Activated naive CD8-positive, alpha-beta T cell treated with anti-CD3 and anti-CD28 coated beads, Interleukin-2, amount 50 U/mL, for 24 hours (primary cell): Measurements from ENCODE around the gene KEAP1.

ENCODE experiments used
- ATAC-seq: fragments of 150-1000 bp; cut with Tn5 transposase; one replicate; pipeline ENCODE4 v1.10.0; 2021
- DNase-seq: peaks from one replicate; pipeline ENCODE4 v3.0.0; 2021
- H3K27ac Mint-ChIP-seq: one replicate; pipeline ENCODE4 v1.8.0; 2021; ENCODE audit warnings: mild to moderate bottlenecking, mixed read lengths
- H3K27me3 Mint-ChIP-seq: one replicate; pipeline ENCODE4 v1.8.0; 2021; ENCODE audit warnings: mixed read lengths
- H3K36me3 Mint-ChIP-seq: one replicate; pipeline ENCODE4 v1.8.0; 2021; ENCODE audit warnings: low read depth, mixed read lengths
- H3K4me1 Mint-ChIP-seq: one replicate; pipeline ENCODE4 v1.8.0; 2021; ENCODE audit warnings: mixed read lengths
- H3K4me3 Mint-ChIP-seq: one replicate; pipeline ENCODE4 v1.8.0; 2021; ENCODE audit warnings: mild to moderate bottlenecking, moderate library complexity, mixed read lengths
- H3K9me3 Mint-ChIP-seq: one replicate; pipeline ENCODE4 v1.8.0; 2021; ENCODE audit warnings: mixed read lengths

KEAP1 gene

DNA sequence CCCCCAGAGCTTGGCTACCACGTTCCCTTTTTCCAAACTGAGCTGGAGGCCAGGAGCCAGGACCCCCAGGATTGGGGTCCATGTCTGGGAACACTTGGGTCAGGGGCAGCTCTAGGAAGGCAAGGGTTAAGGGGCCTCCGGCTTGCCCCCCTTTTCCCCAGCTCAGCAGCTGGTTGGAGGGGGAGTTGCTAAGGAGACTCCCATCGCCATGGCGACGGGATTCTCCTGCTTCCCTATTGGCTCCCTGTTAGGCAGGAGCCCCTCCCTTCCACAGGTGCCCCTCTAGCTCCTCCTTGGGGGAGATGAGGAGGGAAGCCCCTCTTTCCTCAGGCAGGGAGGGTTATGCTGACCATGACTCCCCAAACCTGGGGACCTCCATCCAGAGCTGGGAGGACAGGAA lies 48.9 kb downstream of the KEAP1 start:
- peaks cover 4% of the 10 kb centered on the region for H3K27me3 Mint-ChIP-seq
- no peak for DNase-seq
- no peak for ATAC-seq
- H3K27ac Mint-ChIP-seq: no peak overlapping the region
- H3K9me3 Mint-ChIP-seq: no peaks in the 10 kb centered on the region
- H3K4me3 Mint-ChIP-seq: no peak overlapping the region
- H3K36me3 Mint-ChIP-seq: no peaks in the 10 kb centered on the region
- H3K4me1 Mint-ChIP-seq: no peaks in the 10 kb centered on the region

DNA sequence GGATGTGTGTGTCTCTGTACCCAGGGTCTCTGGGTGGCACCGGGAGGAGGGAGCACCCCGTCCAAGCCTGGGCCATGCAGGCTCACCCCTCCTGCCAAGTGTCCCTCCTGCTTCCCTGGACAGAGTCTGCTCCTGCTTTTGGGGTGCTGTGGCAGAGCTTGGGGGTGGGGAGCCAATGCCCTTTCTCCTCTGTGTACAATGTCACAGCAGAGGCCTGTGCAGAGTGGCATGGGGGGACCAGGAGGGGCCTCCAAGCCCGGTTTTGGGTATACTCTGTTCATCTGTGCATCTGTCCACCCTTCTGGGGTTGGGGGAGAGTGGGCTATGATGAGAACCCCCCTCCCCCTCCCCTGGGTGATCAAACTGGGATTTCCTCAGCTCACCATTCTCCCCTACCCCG lies 49.3 kb downstream of the KEAP1 start:
- no peaks in the 10 kb centered on the region for H3K36me3 Mint-ChIP-seq
- peaks cover 4% of the 10 kb centered on the region for H3K27me3 Mint-ChIP-seq

DNA sequence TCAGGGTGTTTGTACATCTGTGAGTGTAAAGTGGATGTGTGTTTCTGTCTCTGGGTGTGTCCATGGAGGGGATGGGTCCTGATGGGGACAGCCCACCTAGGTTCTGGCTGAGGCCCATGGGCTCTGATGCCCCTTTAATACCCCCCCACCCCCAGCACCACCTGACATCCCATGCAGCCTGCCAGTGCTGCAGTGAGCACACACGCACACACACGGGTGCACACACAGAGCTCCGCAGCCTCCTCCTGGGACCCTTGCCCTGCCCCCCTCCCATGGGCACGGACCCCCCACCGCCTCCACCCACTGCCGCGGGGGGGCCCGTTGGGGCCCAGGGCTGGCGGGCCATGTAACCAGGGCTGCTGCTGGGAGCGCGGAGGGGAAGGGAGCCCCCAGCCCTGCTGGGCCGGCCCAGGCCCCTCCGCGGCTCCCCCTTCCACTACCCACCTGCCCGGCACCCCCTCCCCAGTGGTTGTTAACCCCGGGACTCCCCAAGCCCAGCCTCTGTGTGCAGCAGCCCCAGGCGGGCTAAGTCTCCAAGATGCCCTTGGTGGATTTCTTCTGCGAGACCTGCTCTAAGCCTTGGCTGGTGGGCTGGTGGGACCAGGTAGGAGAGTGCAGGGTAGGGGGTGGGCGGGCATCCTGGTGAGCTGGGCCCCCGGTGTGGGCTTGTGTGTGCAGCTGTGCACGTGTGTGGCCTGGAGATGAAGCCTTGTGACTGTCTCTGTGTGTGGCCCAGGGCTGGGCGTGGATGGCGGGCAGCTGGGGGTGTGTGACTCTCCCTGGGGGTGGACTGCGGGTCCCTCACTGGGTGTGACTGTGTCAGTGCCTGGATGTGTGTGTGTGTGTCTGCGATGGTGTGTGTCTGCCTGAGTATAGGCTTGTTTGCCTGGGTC lies 50.2 kb downstream of the KEAP1 start:
- ATAC-seq (no peak), DNase-seq (no peak)
- Mint-ChIP-seq H3K4me1 (no peaks in the 10 kb centered on the region), H3K27me3 (peaks cover 4% of the 10 kb centered on the region), H3K9me3 (no peaks in the 10 kb centered on the region), H3K4me3 (no peak overlapping the region), H3K36me3 (no peaks in the 10 kb centered on the region), H3K27ac (no peak overlapping the region)

More for the DNA sequence above, 49.3 kb downstream of the KEAP1 start:
- no peaks in the 10 kb centered on the region for H3K4me1 Mint-ChIP-seq
- ATAC-seq (no peak), DNase-seq (no peak)
- H3K27ac Mint-ChIP-seq: peak overlapping the region; percentile 40
- H3K4me3 Mint-ChIP-seq: no peak overlapping the region
- H3K9me3 Mint-ChIP-seq: no peaks in the 10 kb centered on the region

DNA sequence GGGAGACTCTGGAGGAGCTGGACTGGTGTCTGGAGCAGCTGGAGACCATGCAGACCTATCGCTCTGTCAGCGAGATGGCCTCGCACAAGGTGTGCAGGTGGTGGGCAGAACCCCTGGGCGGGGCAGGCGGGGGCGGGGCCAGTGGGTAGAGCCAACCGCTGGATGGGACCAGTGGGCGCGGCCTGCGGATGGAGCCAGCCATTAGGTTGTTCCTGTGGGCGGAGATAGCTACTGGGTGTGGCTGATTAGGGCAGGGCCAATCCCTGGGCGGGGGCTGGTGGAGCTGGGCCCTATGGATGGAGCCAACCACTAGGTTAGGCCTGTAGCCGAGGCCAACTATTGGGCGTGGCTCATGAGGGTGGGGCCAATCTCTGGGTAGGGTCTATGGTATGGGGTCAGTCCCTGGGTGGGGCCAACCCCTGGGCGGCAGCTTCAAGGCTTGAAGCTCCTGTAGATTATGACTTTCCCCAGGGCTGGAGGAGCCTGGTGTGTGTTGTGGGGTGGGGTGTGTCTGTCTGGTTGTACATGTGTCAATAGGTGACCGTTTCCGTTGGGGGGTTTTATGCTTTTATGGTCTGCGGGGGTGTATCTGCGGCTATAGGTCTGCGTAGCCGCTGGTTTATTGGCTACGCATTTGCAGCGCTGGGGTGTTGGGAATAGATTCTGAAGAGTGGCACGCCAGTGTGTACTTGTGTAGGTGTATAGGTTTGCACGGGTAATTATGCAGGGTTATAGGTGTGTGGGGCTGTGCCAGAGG lies 52.1 kb downstream of the KEAP1 start:
- H3K27ac Mint-ChIP-seq: no peak overlapping the region
- ATAC-seq (peak; percentile 15), DNase-seq (peak; percentile 14)
- H3K4me1 Mint-ChIP-seq: no peaks in the 10 kb centered on the region
- H3K36me3 Mint-ChIP-seq: no peaks in the 10 kb centered on the region
- no peaks in the 10 kb centered on the region for H3K9me3 Mint-ChIP-seq
- no peak overlapping the region for H3K4me3 Mint-ChIP-seq
- peaks cover 4% of the 10 kb centered on the region for H3K27me3 Mint-ChIP-seq

DNA sequence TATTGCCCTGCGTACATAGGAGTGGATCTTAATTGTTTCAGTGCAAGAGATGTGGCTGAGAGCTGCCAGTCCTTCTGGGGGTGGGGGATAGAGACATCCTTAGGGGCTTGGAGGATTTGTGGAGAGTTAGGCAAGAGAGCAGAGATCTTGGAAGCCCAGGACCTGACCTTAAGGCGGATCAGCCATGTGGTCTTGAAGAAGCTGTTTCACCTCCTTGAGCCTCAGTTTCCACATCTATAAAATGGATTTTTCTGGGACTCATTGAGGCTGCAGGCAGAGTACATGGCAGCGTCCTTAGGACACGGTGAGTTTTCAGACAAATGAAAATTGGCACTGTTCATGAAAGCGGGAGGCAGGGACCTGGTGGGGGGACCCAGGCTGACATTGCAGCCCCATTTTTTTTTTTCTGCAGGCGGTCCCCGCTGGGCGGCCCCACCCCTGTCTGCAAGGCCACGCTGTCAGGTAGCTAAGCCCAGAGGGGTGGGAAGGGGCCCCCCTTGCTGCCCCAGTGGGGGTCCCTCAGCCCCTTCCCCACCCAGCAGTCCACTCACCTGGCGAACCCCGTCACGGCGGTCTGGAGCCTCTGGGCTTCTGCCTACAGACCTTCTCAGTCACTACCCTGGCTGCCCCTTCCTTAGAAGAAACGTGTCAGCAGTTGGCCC lies 52.8 kb downstream of the KEAP1 start:
- H3K36me3 Mint-ChIP-seq: no peaks in the 10 kb centered on the region
- H3K9me3 Mint-ChIP-seq: no peaks in the 10 kb centered on the region
- ATAC-seq (no peak), DNase-seq (no peak)
- no peak overlapping the region for H3K4me3 Mint-ChIP-seq
- no peaks in the 10 kb centered on the region for H3K4me1 Mint-ChIP-seq
- peaks cover 4% of the 10 kb centered on the region for H3K27me3 Mint-ChIP-seq
- no peak overlapping the region for H3K27ac Mint-ChIP-seq

DNA sequence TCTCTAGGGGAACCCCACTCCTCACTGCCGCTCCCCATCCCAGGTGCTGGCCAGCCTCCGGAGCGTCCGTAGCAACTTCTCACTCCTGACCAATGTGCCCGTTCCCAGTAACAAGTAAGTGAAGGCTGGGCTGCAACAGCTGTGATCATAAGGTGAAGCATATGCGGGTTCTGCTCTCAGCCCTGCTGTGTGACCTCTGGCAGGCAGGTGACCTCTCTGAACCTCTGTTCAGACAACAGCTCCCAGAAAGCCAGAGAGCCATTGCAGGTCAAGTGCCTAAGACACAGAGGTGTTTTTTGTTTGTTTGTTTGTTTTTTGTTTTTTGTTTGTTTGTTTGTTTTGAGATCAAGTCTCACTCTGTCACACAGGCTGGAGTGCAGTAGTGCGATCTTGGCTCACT lies 54.1 kb downstream of the KEAP1 start:
- ATAC-seq (no peak), DNase-seq (no peak)
- H3K36me3 Mint-ChIP-seq: no peaks in the 10 kb centered on the region
- no peaks in the 10 kb centered on the region for H3K4me1 Mint-ChIP-seq
- peaks cover 4% of the 10 kb centered on the region for H3K27me3 Mint-ChIP-seq
- H3K27ac Mint-ChIP-seq: no peak overlapping the region
- H3K4me3 Mint-ChIP-seq: no peak overlapping the region
- no peaks in the 10 kb centered on the region for H3K9me3 Mint-ChIP-seq

DNA sequence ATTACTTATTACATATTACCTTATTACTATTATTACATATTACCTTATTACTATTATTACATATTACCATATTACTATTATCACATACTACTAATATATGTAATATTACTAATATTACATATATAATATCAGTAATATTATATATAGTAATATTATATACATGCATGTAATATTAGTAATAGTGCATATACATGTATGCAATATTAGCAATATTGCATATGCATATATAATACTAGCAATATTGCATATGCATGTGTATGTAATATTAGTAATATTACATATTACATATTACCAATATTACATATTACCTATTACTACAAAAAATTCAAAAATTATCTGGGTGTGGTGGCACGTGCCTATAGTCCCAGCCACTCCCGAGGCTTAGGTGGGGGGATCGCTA lies 60.5 kb downstream of the KEAP1 start:
- no peak overlapping the region for H3K27ac Mint-ChIP-seq

DNA sequence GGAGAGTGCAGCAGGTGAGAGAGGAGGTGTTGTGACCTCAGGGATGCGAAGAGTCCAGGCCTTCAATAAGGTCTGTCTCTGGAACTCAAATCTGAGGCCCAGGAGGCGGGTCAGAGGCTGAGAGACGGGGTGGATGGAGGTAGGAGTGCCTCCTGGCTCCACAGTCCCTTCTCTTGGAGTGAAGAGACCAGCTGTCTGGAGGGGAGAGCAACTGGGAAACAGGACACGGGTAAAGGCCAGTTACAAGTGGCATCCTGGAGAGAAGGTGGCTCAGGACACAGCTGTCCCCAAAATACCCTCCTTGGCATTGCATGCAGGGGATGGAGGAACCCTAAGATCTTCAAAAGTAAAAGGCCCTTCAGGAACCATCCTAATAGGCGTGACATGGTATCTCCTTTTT lies 63.6 kb downstream of the KEAP1 start:
- no peak overlapping the region for H3K4me3 Mint-ChIP-seq
- H3K36me3 Mint-ChIP-seq: no peaks in the 10 kb centered on the region
- ATAC-seq: no peak
- H3K27ac Mint-ChIP-seq: no peak overlapping the region
- no peaks in the 10 kb centered on the region for H3K27me3 Mint-ChIP-seq
- peaks cover 4% of the 10 kb centered on the region for H3K4me1 Mint-ChIP-seq
- DNase-seq: no peak
- no peaks in the 10 kb centered on the region for H3K9me3 Mint-ChIP-seq

More for the DNA sequence above, 60.5 kb downstream of the KEAP1 start:
- Mint-ChIP-seq H3K4me1 (no peaks in the 10 kb centered on the region), H3K9me3 (no peaks in the 10 kb centered on the region), H3K27me3 (no peaks in the 10 kb centered on the region), H3K36me3 (no peaks in the 10 kb centered on the region), H3K4me3 (no peak overlapping the region)
- ATAC-seq (no peak), DNase-seq (no peak)
